ENCODE measurements around the gene METTL24. TPM values are rescaled to one million over a fixed set of nuclear protein-coding genes. Genes with fewer than 3 reads are reported as not detected.
"Not testable (repeated sequence)": the region's sequence is repeated elsewhere in the genome, so short reads cannot be mapped to it uniquely, and the experiment has no call there.

METTL24 gene
- total and polyA plus RNA-seq, 2 of the 13 experiments (the other 11 are each of a cell fraction or from before 2014, with no cell fraction given) = not detected

DNA sequence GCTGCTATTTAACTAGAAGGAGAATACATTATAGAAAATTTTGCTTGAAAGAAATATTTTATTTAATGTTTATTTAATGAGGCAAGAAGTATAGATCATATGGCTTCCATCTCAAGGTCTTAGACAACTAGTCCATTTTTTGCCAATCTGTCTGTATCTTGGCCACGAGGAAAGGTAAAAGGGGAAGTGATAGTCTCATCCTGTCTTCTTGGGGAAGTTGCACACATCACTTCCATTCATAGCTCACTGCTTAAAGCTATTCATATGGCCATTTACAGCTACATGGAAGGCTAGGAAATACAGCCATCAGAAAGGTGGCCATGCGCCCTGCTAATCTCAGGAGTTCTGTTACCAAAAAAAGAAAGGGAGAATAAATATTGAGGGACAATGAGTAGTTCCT is 50.8 kb downstream of the METTL24 start:
- Histone ChIP-seq H3K27me3 (ENCODE audit: control insufficient read depth in 1 of 2, insufficient read depth in 2 of 2, low read length in 2 of 2) (no peaks in the 10 kb centered on the region; a peak in 1 of 5 replicates), H3K4me1 (ENCODE audit: insufficient read depth, low read length) (no peaks in the 10 kb centered on the region), H3K9me3 (ENCODE audit: low read length) (no peaks in the 10 kb centered on the region), H3K4me2 (ENCODE audit: low read depth, low read length) (no peak overlapping the region), H3K9ac (ENCODE audit: insufficient read depth, low read depth, low read length) (no peak overlapping the region), H3K27ac (ENCODE audit: extremely low read length, insufficient read depth, low read length) (no peak overlapping the region), H3K79me2 (ENCODE audit: insufficient read depth, low read length) (no peaks in the 10 kb centered on the region), H3K4me3 (replicated peaks in 1 of 3; ENCODE audit: insufficient read depth in 1 of 3, low read depth in 2 of 3, low read length in 3 of 3) (no peak overlapping the region), H4K20me1 (ENCODE audit: insufficient read depth, low read length) (no peaks in the 10 kb centered on the region), H2AFZ (ENCODE audit: low read length) (no peak overlapping the region), H3K36me3 (replicated peaks in 1 of 2; ENCODE audit: control insufficient read depth in 1 of 2, insufficient read depth in 2 of 2, low read length in 2 of 2) (no peaks in the 10 kb centered on the region)
- TF ChIP-seq FOXA1 (IDR thresholded peaks at IDR 0.05) (no peak), FOXA1 (CRISPR knock-in tag; IDR thresholded peaks at IDR 0.05) (no peak), ZBTB7B (CRISPR knock-in tag; IDR thresholded peaks at IDR 0.05) (no peak), DPF2 (CRISPR knock-in tag; IDR thresholded peaks at IDR 0.05; ENCODE audit: borderline replicate concordance, low read depth) (no peak), MTA1 (CRISPR knock-in tag; IDR thresholded peaks at IDR 0.05; ENCODE audit: borderline replicate concordance) (no peak)
- TF ChIP-seq, protein P1, sequence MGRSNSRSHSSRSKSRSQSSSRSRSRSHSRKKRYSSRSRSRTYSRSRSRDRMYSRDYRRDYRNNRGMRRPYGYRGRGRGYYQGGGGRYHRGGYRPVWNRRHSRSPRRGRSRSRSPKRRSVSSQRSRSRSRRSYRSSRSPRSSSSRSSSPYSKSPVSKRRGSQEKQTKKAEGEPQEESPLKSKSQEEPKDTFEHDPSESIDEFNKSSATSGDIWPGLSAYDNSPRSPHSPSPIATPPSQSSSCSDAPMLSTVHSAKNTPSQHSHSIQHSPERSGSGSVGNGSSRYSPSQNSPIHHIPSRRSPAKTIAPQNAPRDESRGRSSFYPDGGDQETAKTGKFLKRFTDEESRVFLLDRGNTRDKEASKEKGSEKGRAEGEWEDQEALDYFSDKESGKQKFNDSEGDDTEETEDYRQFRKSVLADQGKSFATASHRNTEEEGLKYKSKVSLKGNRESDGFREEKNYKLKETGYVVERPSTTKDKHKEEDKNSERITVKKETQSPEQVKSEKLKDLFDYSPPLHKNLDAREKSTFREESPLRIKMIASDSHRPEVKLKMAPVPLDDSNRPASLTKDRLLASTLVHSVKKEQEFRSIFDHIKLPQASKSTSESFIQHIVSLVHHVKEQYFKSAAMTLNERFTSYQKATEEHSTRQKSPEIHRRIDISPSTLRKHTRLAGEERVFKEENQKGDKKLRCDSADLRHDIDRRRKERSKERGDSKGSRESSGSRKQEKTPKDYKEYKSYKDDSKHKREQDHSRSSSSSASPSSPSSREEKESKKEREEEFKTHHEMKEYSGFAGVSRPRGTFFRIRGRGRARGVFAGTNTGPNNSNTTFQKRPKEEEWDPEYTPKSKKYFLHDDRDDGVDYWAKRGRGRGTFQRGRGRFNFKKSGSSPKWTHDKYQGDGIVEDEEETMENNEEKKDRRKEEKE (IDR thresholded peaks at IDR 0.05) = no peak
- TF ChIP-seq, protein P2, sequence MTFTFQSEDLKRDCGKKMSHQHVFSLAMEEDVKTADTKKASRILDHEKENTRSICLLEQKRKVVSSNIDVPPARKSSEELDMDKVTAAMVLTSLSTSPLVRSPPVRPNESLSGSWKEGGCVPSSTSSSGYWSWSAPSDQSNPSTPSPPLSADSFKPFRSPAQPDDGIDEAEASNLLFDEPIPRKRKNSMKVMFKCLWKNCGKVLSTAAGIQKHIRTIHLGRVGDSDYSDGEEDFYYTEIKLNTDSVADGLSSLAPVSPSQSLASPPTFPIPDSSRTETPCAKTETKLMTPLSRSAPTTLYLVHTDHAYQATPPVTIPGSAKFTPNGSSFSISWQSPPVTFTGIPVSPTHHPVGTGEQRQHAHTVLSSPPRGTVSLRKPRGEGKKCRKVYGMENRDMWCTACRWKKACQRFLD (CRISPR knock-in tag; IDR thresholded peaks at IDR 0.05; ENCODE audit: borderline replicate concordance) = no peak
- intact Hi-C loops (cut with micrococcal nuclease; ENCODE audit: unreplicated experiment) (no loop called here), in situ Hi-C loops (cut with HindIII; ENCODE audit: extremely low pct_ligation_motif_present, low pct_unique_long_range_greater_than_20kb) (no loop called here)
- ChIA-PET POLR2A (no interaction called here), CTCF (ENCODE audit: low intra/inter-chr PET ratio, low total read pairs) (no interaction called here)
- DNase-seq (ENCODE audit: low spot score) = no peak
- ATAC-seq = no peak
- FAIRE-seq = no peak
- 4% methylated on average over 2 of the region's 2 CpGs for WGBS (ENCODE audit: low lambda C conversion rate)
- BruUV-seq (replicated peaks) = no TSS peak

DNA sequence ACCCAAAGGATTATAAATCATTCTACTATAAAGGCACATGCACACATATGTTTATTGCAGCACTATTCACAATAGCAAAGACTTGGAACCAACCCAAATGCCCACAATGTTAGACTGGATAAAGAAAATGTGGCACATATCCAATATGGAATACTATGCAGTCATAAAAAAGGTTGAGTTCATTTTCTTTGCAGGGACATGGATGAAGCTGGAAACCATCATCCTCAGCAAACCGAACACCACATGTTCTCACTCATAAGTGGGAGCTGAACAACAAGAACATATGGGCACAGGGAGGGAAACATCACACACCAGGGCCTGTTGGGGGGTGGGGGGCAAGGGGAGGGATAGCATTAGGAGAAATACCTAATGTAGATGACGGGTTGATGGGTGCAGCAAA is 52.3 kb downstream of the METTL24 start:
- 5% methylated on average over 2 of the region's 2 CpGs for WGBS (ENCODE audit: low lambda C conversion rate)
- H3K27me3 ChIP-seq (ENCODE audit: control insufficient read depth in 1 of 2, insufficient read depth in 2 of 2, low read length in 2 of 2); H3K4me2 ChIP-seq (ENCODE audit: low read depth, low read length); intact Hi-C loops (cut with micrococcal nuclease; ENCODE audit: unreplicated experiment); H3K4me1 ChIP-seq (ENCODE audit: insufficient read depth, low read length); POLR2A ChIA-PET; H2AFZ ChIP-seq (ENCODE audit: low read length); H3K36me3 ChIP-seq (replicated peaks in 1 of 2; ENCODE audit: control insufficient read depth in 1 of 2, insufficient read depth in 2 of 2, low read length in 2 of 2); H3K4me3 ChIP-seq (replicated peaks in 1 of 3; ENCODE audit: insufficient read depth in 1 of 3, low read depth in 2 of 3, low read length in 3 of 3); CTCF ChIA-PET (ENCODE audit: low intra/inter-chr PET ratio, low total read pairs); H4K20me1 ChIP-seq (ENCODE audit: insufficient read depth, low read length); DNase-seq (ENCODE audit: low spot score); H3K79me2 ChIP-seq (ENCODE audit: insufficient read depth, low read length); in situ Hi-C loops (cut with HindIII; ENCODE audit: extremely low pct_ligation_motif_present, low pct_unique_long_range_greater_than_20kb); H3K27ac ChIP-seq (ENCODE audit: extremely low read length, insufficient read depth, low read length); H3K9ac ChIP-seq (ENCODE audit: insufficient read depth, low read depth, low read length); BruUV-seq (replicated peaks); ATAC-seq; H3K9me3 ChIP-seq (ENCODE audit: low read length); FAIRE-seq: not testable (repeated sequence)

All from HepG2 (cell line).